ENCODE results near the gene MACROD2.

DNA sequence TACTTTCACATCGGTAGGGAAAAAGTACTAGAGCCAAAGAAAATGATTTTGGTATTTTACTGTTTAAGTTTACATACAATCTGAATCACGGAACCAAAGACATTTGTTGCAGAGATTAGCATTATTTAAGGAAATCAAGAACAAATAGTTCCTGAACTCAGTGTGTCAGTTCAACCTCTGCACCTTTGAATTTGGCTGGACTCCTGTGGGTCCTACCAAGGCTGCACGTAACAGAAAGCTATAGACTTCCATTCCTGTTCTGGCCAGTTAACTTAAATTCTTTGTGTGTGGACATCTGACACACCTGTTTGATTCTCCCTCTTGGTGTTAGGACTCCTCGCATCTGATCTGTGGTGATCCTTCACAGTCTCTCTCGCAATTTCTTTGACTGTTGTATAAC, 69.6 kb downstream of the MACROD2 start:
- TF ChIP-seq, protein P1, sequence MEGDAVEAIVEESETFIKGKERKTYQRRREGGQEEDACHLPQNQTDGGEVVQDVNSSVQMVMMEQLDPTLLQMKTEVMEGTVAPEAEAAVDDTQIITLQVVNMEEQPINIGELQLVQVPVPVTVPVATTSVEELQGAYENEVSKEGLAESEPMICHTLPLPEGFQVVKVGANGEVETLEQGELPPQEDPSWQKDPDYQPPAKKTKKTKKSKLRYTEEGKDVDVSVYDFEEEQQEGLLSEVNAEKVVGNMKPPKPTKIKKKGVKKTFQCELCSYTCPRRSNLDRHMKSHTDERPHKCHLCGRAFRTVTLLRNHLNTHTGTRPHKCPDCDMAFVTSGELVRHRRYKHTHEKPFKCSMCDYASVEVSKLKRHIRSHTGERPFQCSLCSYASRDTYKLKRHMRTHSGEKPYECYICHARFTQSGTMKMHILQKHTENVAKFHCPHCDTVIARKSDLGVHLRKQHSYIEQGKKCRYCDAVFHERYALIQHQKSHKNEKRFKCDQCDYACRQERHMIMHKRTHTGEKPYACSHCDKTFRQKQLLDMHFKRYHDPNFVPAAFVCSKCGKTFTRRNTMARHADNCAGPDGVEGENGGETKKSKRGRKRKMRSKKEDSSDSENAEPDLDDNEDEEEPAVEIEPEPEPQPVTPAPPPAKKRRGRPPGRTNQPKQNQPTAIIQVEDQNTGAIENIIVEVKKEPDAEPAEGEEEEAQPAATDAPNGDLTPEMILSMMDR (IDR thresholded peaks at IDR 0.05): no peak
- no peak for TF ChIP-seq POLR2A (IDR thresholded peaks at IDR 0.05)
